ENCODE data around the gene ARHGAP35.
"Not testable (repeated sequence)": the region's sequence is repeated elsewhere in the genome, so short reads cannot be mapped to it uniquely, and the experiment has no call there.

Gene ARHGAP35

DNA sequence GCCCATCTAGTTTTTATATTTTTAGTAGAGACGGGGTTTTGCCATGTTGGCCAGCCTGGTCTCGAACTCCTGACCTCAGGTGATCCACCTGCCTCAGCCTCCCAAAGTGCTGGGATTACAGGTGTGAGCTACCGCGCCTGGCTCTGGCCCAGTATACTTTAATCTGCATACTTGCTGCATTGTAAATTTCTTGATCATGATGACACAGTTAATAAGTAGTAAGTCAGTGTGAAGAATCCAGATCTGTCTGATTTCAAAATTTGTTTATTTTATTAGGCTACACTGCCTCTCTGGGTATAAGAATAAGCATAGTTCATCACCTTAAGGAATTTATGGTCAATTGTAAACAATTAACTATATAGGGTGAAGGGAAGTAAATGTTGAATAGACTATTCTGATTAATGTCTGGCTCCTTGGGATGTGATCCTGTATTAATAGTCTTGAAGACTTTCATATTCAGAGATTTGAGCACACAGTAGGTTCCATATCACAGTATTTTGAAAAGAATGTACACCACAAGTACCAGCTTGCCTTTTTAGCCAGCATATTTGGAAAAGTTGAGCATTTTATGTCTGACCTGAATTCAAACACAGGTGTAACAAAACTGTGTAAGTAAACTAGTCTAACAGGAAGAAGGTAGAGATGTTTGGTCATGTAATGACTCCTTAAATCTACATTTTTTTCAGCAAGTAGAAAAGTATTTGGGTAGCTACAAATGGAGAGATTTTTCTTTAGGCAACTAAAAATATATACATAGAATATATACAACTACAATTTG is 7.4 kb downstream of the ARHGAP35 start:
- TF ChIP-seq CTCF (IDR thresholded peaks at IDR 0.05; ENCODE audit: low read depth, low read length): no peak
- DNase-seq (ENCODE audit: low read depth in 2 of 2): no peak
- H3K4me3 ChIP-seq (replicated peaks in 1 of 2; ENCODE audit: low read depth in 2 of 2, low read length in 2 of 2): no peak overlapping the region

GRCh38 chr19:46871173-46871572 is 10.4 kb downstream of the ARHGAP35 start:
- not testable (repeated sequence) for DNase-seq (ENCODE audit: low read depth in 2 of 2); H3K4me3 ChIP-seq (replicated peaks in 1 of 2; ENCODE audit: low read depth in 2 of 2, low read length in 2 of 2)

- no peak for DNase-seq (ENCODE audit: low read depth in 2 of 2)
- no peak for TF ChIP-seq CTCF (IDR thresholded peaks at IDR 0.05; ENCODE audit: low read depth, low read length)
- H3K4me3 ChIP-seq (replicated peaks in 1 of 2; ENCODE audit: low read depth in 2 of 2, low read length in 2 of 2): no peak overlapping the region
These were observed 12.2 kb downstream of the ARHGAP35 start for GRCh38 chr19:46872967-46873366.

DNA sequence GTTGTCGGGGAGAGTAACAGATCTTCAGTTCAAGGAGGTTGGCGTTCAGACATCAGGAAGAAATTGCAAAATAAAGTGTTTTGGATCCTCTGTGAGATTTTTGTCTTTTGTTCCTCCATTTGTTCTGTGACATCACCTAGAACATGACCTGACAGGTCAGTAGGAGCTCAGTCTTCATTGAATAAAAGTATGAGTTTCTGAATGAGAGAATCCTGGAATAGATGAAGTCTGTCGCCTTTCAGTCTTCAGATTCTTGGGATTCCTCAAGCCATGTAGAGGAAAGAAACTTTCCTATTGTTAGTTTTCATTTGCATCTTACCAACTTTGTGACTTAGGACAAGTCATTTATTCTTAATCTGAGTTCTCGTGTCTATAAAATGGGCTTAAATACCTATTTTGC is 14.4 kb downstream of the ARHGAP35 start:
- H3K4me3 ChIP-seq (replicated peaks in 1 of 2; ENCODE audit: low read depth in 2 of 2, low read length in 2 of 2): no peak overlapping the region
- no peak for DNase-seq (ENCODE audit: low read depth in 2 of 2)
- TF ChIP-seq CTCF (IDR thresholded peaks at IDR 0.05; ENCODE audit: low read depth, low read length): no peak

GRCh38 chr19:46875657-46876056 is 14.9 kb downstream of the ARHGAP35 start:
- TF ChIP-seq CTCF (IDR thresholded peaks at IDR 0.05; ENCODE audit: low read depth, low read length): no peak
- H3K4me3 ChIP-seq (replicated peaks in 1 of 2; ENCODE audit: low read depth in 2 of 2, low read length in 2 of 2): no peak overlapping the region
- DNase-seq (ENCODE audit: low read depth in 2 of 2): no peak

- no peak for TF ChIP-seq CTCF (IDR thresholded peaks at IDR 0.05; ENCODE audit: low read depth, low read length)
- H3K4me3 ChIP-seq (replicated peaks in 1 of 2; ENCODE audit: low read depth in 2 of 2, low read length in 2 of 2): no peak overlapping the region
- DNase-seq (ENCODE audit: low read depth in 2 of 2): peak; percentile 62 to 92
These were observed 18.0 kb downstream of the ARHGAP35 start for GRCh38 chr19:46878613-46879375.

DNA sequence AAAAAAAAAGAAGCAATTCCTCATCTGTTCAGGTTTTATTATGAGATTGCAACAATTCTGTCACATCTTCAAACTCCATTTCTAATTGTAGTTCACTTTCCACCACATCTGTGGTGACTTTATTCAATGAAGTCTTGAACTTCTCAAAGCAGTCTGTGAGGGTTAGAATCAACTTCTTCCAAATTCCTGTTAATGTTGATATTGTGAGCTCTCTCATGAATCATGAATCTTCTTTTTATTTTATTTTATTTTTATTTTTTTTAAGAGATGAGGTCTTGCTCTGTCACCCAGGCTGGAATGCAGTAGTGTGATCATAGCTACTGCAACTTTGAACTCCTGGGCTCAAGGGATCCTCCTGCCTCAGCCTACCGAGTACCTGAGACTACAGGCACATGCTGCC is 19.6 kb downstream of the ARHGAP35 start:
- peak in 1 of 2 donors; percentile 56 for DNase-seq (ENCODE audit: low read depth in 2 of 2)
- no peak for TF ChIP-seq CTCF (IDR thresholded peaks at IDR 0.05; ENCODE audit: low read depth, low read length)
- H3K4me3 ChIP-seq (replicated peaks in 1 of 2; ENCODE audit: low read depth in 2 of 2, low read length in 2 of 2): no peak overlapping the region

Data from cardiac fibroblast (primary cell).